Chondrocyte (in vitro differentiated cells): ENCODE results near the gene HSBP1L1. TPM values are rescaled to one million over a fixed set of nuclear protein-coding genes. Genes with fewer than 3 reads are reported as not detected.

Experiments used
- DNase-seq: peaks from one replicate; pipeline ENCODE4 v3.0.0; 2021; ENCODE audit warnings: mixed read lengths, low spot score
- H3K27ac Mint-ChIP-seq: one replicate; pipeline ENCODE4 v1.8.0; 2021; ENCODE audit warnings: mild to moderate bottlenecking, moderate library complexity, mixed read lengths; ENCODE audit not compliant: unreplicated experiment
- H3K27me3 Mint-ChIP-seq: 2 replicates; pipeline ENCODE4 v1.8.0; 2021; ENCODE audit warnings: low read depth, mixed read lengths
- H3K36me3 Mint-ChIP-seq: 2 replicates; pipeline ENCODE4 v1.8.0; 2021; ENCODE audit warnings: low read depth, mixed read lengths
- H3K4me1 Mint-ChIP-seq: 2 replicates; pipeline ENCODE4 v1.8.0; 2021; ENCODE audit warnings: low read depth, mild to moderate bottlenecking, mixed read lengths
- H3K4me3 Mint-ChIP-seq: one replicate; pipeline ENCODE4 v1.8.0; 2021; ENCODE audit warnings: mild to moderate bottlenecking, moderate library complexity, mixed read lengths; ENCODE audit not compliant: unreplicated experiment
- H3K9me3 Mint-ChIP-seq: 2 replicates; pipeline ENCODE4 v1.8.0; 2021; ENCODE audit warnings: low read depth, mixed read lengths
- total RNA-seq: library from RNA; stranded (reverse); gene quantifications from 3 replicates; pipeline ENCODE4 v1.2.1, GENCODE V29; 2021
- TF ChIP-seq, protein P1 (sequence below): fragments of 200-600 bp; sonication (generic); IDR thresholded peaks from 2 replicates; pipeline ENCODE4 v1.5.0; 2021; ENCODE audit warnings: antibody characterized with exemption, mild to moderate bottlenecking, moderate library complexity

HSBP1L1 gene
- total RNA-seq, 1 donor from 2014 or later, result 5.4 TPM

DNA sequence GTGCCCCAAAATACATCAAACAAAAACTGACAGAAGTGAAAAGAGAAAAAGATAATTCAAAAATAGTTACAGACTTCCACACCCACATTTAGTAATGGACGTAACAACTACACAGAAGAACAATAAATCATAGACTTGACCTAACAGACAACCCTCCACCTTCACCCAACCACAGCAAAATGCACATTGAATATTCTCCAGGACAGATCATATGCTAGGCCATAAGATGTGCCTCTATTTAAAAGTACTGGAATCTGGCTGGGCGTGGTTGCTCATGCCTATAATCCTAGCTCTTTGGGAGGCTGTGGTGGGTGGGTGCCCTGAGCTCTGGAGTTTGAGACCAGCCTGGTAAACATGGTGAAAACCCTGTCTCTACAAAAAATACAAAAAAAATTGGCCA, 33.0 kb upstream of the HSBP1L1 start:
- TF ChIP-seq, protein P1, sequence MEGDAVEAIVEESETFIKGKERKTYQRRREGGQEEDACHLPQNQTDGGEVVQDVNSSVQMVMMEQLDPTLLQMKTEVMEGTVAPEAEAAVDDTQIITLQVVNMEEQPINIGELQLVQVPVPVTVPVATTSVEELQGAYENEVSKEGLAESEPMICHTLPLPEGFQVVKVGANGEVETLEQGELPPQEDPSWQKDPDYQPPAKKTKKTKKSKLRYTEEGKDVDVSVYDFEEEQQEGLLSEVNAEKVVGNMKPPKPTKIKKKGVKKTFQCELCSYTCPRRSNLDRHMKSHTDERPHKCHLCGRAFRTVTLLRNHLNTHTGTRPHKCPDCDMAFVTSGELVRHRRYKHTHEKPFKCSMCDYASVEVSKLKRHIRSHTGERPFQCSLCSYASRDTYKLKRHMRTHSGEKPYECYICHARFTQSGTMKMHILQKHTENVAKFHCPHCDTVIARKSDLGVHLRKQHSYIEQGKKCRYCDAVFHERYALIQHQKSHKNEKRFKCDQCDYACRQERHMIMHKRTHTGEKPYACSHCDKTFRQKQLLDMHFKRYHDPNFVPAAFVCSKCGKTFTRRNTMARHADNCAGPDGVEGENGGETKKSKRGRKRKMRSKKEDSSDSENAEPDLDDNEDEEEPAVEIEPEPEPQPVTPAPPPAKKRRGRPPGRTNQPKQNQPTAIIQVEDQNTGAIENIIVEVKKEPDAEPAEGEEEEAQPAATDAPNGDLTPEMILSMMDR, result no peak
- no peak overlapping the region for H3K27ac Mint-ChIP-seq
- DNase-seq, result no peak
- H3K27me3 Mint-ChIP-seq, result no peaks in the 10 kb centered on the region
- H3K4me3 Mint-ChIP-seq, result no peak overlapping the region
- peaks cover 40% of the 10 kb centered on the region for H3K9me3 Mint-ChIP-seq
- peaks cover 13% of the 10 kb centered on the region for H3K4me1 Mint-ChIP-seq
- peaks cover 54% of the 10 kb centered on the region for H3K36me3 Mint-ChIP-seq

DNA sequence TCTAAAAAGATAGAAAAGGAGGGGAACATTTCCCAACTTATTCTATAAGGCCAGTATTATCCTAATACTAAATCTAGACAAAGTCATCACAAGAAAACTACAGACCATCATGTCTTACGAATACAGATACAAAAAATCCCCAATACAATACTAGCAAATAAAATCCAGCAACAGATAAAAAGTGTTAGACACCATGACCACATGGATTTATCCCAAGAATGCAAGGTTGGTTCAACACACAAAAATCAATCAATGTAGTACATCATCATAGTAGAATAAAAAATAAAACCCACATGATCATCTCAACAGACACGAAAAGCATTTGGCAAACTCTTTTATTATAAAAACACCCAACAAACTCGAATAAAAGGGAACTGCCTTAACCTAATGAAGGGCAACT, 31.5 kb upstream of the HSBP1L1 start:
- peaks cover 57% of the 10 kb centered on the region for H3K36me3 Mint-ChIP-seq
- H3K4me3 Mint-ChIP-seq, result no peak overlapping the region
- H3K9me3 Mint-ChIP-seq, result peaks cover 40% of the 10 kb centered on the region
- DNase-seq, result no peak
- TF ChIP-seq, protein P1, result no peak
- H3K27ac Mint-ChIP-seq, result no peak overlapping the region
- no peaks in the 10 kb centered on the region for H3K27me3 Mint-ChIP-seq
- peaks cover 13% of the 10 kb centered on the region for H3K4me1 Mint-ChIP-seq

DNA sequence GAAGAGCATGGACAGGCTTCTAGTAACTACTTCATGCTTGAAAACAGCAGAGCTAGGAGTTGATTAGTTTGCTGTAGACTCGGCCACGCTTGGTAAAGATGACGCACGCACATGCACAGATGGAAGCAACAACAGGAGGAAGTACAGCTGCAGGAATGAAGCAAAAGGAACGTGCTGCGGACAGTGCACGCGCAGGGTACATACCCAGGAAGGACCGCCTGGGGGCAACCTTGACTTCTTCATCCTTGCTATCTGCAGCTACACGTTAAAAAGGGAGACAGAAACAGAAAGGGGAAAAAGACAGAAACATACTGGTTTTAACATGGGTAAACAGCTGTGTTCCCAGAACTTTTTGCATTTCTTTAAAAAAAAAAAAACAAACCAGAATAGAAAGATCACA, 30.7 kb upstream of the HSBP1L1 start:
- DNase-seq, result peak; percentile 27
- H3K4me1 Mint-ChIP-seq, result peaks cover 16% of the 10 kb centered on the region
- H3K27me3 Mint-ChIP-seq, result no peaks in the 10 kb centered on the region
- peaks cover 40% of the 10 kb centered on the region for H3K9me3 Mint-ChIP-seq
- no peak overlapping the region for H3K4me3 Mint-ChIP-seq
- H3K36me3 Mint-ChIP-seq, result peaks cover 53% of the 10 kb centered on the region
- peak overlapping the region; percentile 22 for H3K27ac Mint-ChIP-seq
- TF ChIP-seq, protein P1, result peak; percentile 36

DNA sequence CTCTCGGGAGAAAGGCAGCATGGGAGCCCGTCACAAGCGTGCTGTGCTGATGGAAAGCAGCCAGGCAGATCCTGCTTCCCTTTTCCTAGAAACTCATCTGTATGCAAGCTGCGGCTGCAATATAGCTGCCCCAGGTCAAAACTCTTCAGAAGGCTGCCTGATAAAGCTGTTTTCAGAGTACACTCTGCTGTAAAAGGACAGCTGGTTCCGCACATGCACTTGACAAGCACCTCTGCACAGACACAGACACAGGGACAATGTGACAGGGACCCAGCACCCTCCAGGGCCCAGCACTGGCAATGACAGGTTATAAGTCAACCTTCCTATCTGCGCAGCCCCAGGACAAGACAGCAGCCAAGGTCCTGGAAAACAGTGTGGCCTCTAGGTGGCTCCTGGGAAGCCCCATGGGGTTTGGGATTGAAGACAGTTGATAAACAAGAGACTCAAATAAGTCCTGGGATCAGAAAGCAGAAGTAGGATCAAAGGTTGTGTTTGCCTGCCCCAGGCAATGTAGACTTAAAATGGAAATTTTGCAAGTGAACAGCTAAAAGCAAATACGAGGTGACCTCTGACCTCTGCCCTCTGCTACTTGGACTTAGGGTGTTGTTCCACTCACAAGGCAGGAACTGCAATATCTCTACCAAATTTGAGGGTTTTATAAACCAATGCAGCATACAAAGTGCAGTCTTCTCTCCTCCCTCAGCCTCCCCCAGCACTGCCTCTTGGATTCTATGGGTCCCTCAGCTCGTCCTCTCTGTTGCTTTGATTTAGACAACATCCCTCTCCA, 29.9 kb upstream of the HSBP1L1 start:
- Mint-ChIP-seq H3K4me3 (no peak overlapping the region), H3K9me3 (peaks cover 32% of the 10 kb centered on the region), H3K27ac (no peak overlapping the region), H3K36me3 (peaks cover 46% of the 10 kb centered on the region), H3K27me3 (no peaks in the 10 kb centered on the region), H3K4me1 (peaks cover 23% of the 10 kb centered on the region)
- DNase-seq, result peak; percentile 51
- TF ChIP-seq, protein P1, result no peak

DNA sequence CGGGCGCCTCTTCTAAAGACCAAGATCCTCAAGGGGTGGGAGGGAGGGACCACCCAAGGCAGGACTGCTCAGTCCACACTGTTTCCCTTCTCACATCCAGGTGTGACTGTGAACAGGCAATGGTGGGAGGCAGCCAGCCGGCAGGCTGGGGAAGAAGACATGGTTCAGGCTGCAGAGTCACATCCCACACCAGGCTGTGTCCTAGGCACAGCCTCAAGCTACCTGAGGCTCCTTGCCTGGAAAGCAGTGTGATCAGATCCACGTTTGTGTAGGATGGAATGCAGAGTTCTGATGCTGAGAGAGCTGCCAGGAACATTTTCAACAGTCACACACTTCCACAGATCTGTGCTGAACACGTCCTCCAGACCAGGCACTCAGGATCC, 29.4 kb upstream of the HSBP1L1 start:
- H3K4me1 Mint-ChIP-seq, result peaks cover 27% of the 10 kb centered on the region
- H3K36me3 Mint-ChIP-seq, result peaks cover 44% of the 10 kb centered on the region
- DNase-seq, result peak; percentile 38
- H3K9me3 Mint-ChIP-seq, result peaks cover 26% of the 10 kb centered on the region
- H3K27me3 Mint-ChIP-seq, result no peaks in the 10 kb centered on the region
- TF ChIP-seq, protein P1, result no peak
- H3K27ac Mint-ChIP-seq, result no peak overlapping the region
- H3K4me3 Mint-ChIP-seq, result no peak overlapping the region
